ENCODE measurements around the gene SSTR4.
A peak's percentile ranks its signal among the peaks of the same experiment; 100 is the strongest.

The SSTR4 gene

GRCh38 chr20:23027721-23028120, 7.4 kb upstream of the SSTR4 start:
- H3K4me3 ChIP-seq (ENCODE audit: insufficient read depth, low read depth, low read length), result no peak overlapping the region
- H3K27ac ChIP-seq (ENCODE audit: insufficient read depth, low read depth, low read length, poor library complexity, severe bottlenecking), result no peak overlapping the region
- H3K27me3 ChIP-seq (ENCODE audit: control insufficient read depth, insufficient read depth, low read length, poor library complexity, severe bottlenecking), result peaks cover under 1% of the 10 kb centered on the region
- H3K36me3 ChIP-seq (ENCODE audit: control insufficient read depth, insufficient read depth, low read length), result no peaks in the 10 kb centered on the region
- no peaks in the 10 kb centered on the region for H3K4me1 ChIP-seq (ENCODE audit: control insufficient read depth, insufficient read depth, low read length)
- no peaks in the 10 kb centered on the region for H3K9me3 ChIP-seq (ENCODE audit: control insufficient read depth, low read length)
- WGBS, 2 experiments, result 77 to 82% methylated on average over 1 of the region's 1 CpG

GRCh38 chr20:23028392-23028791, 6.7 kb upstream of the SSTR4 start:
- Histone ChIP-seq H3K27ac (ENCODE audit: insufficient read depth, low read depth, low read length, poor library complexity, severe bottlenecking) (no peak overlapping the region), H3K4me3 (ENCODE audit: insufficient read depth, low read depth, low read length) (no peak overlapping the region)

DNA sequence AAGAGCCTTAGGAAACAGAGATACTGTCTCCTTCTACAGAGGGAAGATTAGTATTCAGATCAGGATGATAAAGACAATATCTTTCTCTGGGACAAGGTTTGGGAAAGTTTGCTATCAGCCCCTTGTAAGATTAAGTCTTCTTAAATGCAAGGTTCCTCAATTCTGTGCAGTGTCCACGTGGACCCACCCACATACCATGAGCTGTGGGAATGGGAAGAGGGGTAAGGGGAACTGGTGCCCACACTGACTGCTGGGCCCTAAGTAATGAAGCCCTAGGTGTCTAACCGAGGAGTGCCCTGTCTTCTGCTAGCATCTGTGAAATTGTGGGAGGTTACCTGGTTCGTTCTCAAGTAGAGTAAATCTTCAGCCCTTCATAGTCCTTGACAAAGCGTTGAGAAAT, 5.8 kb upstream of the SSTR4 start:
- Histone ChIP-seq H3K4me3 (ENCODE audit: insufficient read depth, low read depth, low read length) (no peak overlapping the region), H3K36me3 (ENCODE audit: control insufficient read depth, insufficient read depth, low read length) (no peaks in the 10 kb centered on the region), H3K27ac (ENCODE audit: insufficient read depth, low read depth, low read length, poor library complexity, severe bottlenecking) (no peak overlapping the region), H3K9me3 (ENCODE audit: control insufficient read depth, low read length) (no peaks in the 10 kb centered on the region), H3K27me3 (ENCODE audit: control insufficient read depth, insufficient read depth, low read length, poor library complexity, severe bottlenecking) (peaks cover 15% of the 10 kb centered on the region), H3K4me1 (ENCODE audit: control insufficient read depth, insufficient read depth, low read length) (no peaks in the 10 kb centered on the region)
- 79 to 90% methylated on average over 3 to 4 of the region's 4 CpGs for WGBS, 2 experiments

More at GRCh38 chr20:23028392-23028791, 6.7 kb upstream of the SSTR4 start:
- Histone ChIP-seq H3K36me3 (ENCODE audit: control insufficient read depth, insufficient read depth, low read length) (no peaks in the 10 kb centered on the region), H3K4me1 (ENCODE audit: control insufficient read depth, insufficient read depth, low read length) (no peaks in the 10 kb centered on the region), H3K27me3 (ENCODE audit: control insufficient read depth, insufficient read depth, low read length, poor library complexity, severe bottlenecking) (peaks cover 7% of the 10 kb centered on the region), H3K9me3 (ENCODE audit: control insufficient read depth, low read length) (no peaks in the 10 kb centered on the region)
- WGBS, 2 experiments, result 93 to 95% methylated on average over 1 to 3 of the region's 3 CpGs

DNA sequence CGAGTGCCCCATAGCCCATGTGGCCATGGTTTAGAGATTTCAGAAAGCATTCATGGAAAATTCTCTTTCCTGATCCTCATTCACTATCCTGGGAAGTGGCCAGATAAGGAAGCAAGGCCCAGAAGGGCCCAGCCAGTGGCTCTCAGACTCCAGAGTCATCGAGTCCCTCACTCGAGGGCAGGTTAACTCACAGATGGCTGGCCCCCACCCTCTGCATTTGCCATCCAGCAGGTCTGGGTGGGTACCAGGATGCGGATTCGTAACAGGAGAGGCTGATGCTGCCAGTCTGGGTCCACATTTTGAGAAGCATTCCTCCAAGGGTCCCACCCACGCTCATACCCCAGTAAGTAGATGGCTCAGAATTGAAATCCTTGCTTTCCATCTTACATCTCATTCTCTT, 3.8 kb upstream of the SSTR4 start:
- H3K4me3 ChIP-seq (ENCODE audit: insufficient read depth, low read depth, low read length), result no peak overlapping the region
- no peak overlapping the region for H3K27ac ChIP-seq (ENCODE audit: insufficient read depth, low read depth, low read length, poor library complexity, severe bottlenecking)
- no peaks in the 10 kb centered on the region for H3K36me3 ChIP-seq (ENCODE audit: control insufficient read depth, insufficient read depth, low read length)
- H3K27me3 ChIP-seq (ENCODE audit: control insufficient read depth, insufficient read depth, low read length, poor library complexity, severe bottlenecking), result peaks cover 36% of the 10 kb centered on the region
- H3K4me1 ChIP-seq (ENCODE audit: control insufficient read depth, insufficient read depth, low read length), result no peaks in the 10 kb centered on the region
- H3K9me3 ChIP-seq (ENCODE audit: control insufficient read depth, low read length), result no peaks in the 10 kb centered on the region
- 95% methylated on average over 6 of the region's 6 CpGs for WGBS, 2 experiments

DNA sequence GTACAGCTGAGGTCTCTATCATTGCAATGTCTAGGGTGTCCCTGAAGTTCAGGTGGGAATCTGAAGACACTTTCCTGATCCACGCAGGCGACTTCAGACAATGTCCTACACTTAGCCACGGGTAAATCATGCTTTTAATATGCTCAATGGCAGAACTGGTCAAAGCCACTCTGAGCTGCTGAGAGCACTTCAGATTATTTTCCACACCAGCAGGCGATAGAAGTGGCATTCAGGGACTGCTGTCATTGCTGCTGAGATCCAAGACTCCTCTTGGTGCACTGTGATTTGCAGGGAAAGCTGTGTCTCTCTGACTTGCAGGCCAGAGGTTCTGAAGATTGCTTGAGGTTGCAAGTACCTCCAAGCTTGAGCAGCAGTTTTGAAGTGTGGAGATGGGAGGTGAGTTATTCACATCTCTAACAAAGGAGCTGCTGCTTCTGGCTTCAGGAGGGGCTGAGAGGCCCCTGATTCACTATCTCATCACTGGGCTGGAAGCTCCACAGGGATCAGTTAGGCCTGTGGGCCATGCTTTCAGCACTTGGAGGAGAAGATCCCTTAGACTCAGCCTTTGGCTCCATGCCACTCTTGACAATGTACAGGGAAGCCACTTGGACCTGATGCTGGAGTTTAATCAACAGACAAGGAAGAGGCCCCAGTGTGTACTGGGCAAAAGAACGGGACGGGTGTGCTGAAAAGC, 2.9 kb upstream of the SSTR4 start:
- Histone ChIP-seq H3K9me3 (ENCODE audit: control insufficient read depth, low read length) (no peaks in the 10 kb centered on the region), H3K27ac (ENCODE audit: insufficient read depth, low read depth, low read length, poor library complexity, severe bottlenecking) (no peak overlapping the region), H3K36me3 (ENCODE audit: control insufficient read depth, insufficient read depth, low read length) (no peaks in the 10 kb centered on the region), H3K4me3 (ENCODE audit: insufficient read depth, low read depth, low read length) (no peak overlapping the region), H3K27me3 (ENCODE audit: control insufficient read depth, insufficient read depth, low read length, poor library complexity, severe bottlenecking) (peaks cover 44% of the 10 kb centered on the region), H3K4me1 (ENCODE audit: control insufficient read depth, insufficient read depth, low read length) (no peaks in the 10 kb centered on the region)
- WGBS, 2 experiments, result 92 to 93% methylated on average over 6 of the region's 6 CpGs

GRCh38 chr20:23032750-23033078, 2.4 kb upstream of the SSTR4 start:
- Histone ChIP-seq H3K4me1 (ENCODE audit: control insufficient read depth, insufficient read depth, low read length) (no peaks in the 10 kb centered on the region), H3K9me3 (ENCODE audit: control insufficient read depth, low read length) (no peaks in the 10 kb centered on the region), H3K36me3 (ENCODE audit: control insufficient read depth, insufficient read depth, low read length) (no peaks in the 10 kb centered on the region), H3K4me3 (ENCODE audit: insufficient read depth, low read depth, low read length) (no peak overlapping the region), H3K27ac (ENCODE audit: insufficient read depth, low read depth, low read length, poor library complexity, severe bottlenecking) (no peak overlapping the region), H3K27me3 (ENCODE audit: control insufficient read depth, insufficient read depth, low read length, poor library complexity, severe bottlenecking) (peaks cover 49% of the 10 kb centered on the region)
- WGBS, 2 experiments, result 94 to 96% methylated on average over 5 of the region's 5 CpGs

GRCh38 chr20:23033918-23034317, 1.2 kb upstream of the SSTR4 start:
- H3K27ac ChIP-seq (ENCODE audit: insufficient read depth, low read depth, low read length, poor library complexity, severe bottlenecking), result no peak overlapping the region
- 83 to 90% methylated on average over 4 of the region's 4 CpGs for WGBS, 2 experiments
- H3K27me3 ChIP-seq (ENCODE audit: control insufficient read depth, insufficient read depth, low read length, poor library complexity, severe bottlenecking), result peaks cover 61% of the 10 kb centered on the region
- H3K4me3 ChIP-seq (ENCODE audit: insufficient read depth, low read depth, low read length), result no peak overlapping the region
- H3K4me1 ChIP-seq (ENCODE audit: control insufficient read depth, insufficient read depth, low read length), result no peaks in the 10 kb centered on the region
- no peaks in the 10 kb centered on the region for H3K36me3 ChIP-seq (ENCODE audit: control insufficient read depth, insufficient read depth, low read length)
- H3K9me3 ChIP-seq (ENCODE audit: control insufficient read depth, low read length), result no peaks in the 10 kb centered on the region

- Histone ChIP-seq H3K9me3 (ENCODE audit: control insufficient read depth, low read length) (no peaks in the 10 kb centered on the region), H3K36me3 (ENCODE audit: control insufficient read depth, insufficient read depth, low read length) (no peaks in the 10 kb centered on the region), H3K4me3 (ENCODE audit: insufficient read depth, low read depth, low read length) (peak overlapping the region; percentile 25), H3K27ac (ENCODE audit: insufficient read depth, low read depth, low read length, poor library complexity, severe bottlenecking) (no peak overlapping the region), H3K4me1 (ENCODE audit: control insufficient read depth, insufficient read depth, low read length) (no peaks in the 10 kb centered on the region), H3K27me3 (ENCODE audit: control insufficient read depth, insufficient read depth, low read length, poor library complexity, severe bottlenecking) (peaks cover 61% of the 10 kb centered on the region)
- WGBS, 2 experiments, result 94 to 95% methylated on average over 41 of the region's 41 CpGs
Observed at GRCh38 chr20:23035731-23036130, 619 bp downstream of the SSTR4 start.

DNA sequence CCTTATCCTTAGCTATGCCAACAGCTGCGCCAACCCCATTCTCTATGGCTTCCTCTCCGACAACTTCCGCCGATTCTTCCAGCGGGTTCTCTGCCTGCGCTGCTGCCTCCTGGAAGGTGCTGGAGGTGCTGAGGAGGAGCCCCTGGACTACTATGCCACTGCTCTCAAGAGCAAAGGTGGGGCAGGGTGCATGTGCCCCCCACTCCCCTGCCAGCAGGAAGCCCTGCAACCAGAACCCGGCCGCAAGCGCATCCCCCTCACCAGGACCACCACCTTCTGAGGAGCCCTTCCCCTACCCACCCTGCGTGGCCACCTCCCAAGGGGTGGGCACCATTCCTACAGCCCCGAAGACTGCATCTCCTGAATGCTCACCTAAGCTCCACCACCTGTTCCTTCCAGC, 1.3 kb downstream of the SSTR4 start:
- Histone ChIP-seq H3K27me3 (ENCODE audit: control insufficient read depth, insufficient read depth, low read length, poor library complexity, severe bottlenecking) (peaks cover 61% of the 10 kb centered on the region), H3K27ac (ENCODE audit: insufficient read depth, low read depth, low read length, poor library complexity, severe bottlenecking) (no peak overlapping the region), H3K9me3 (ENCODE audit: control insufficient read depth, low read length) (no peaks in the 10 kb centered on the region), H3K36me3 (ENCODE audit: control insufficient read depth, insufficient read depth, low read length) (no peaks in the 10 kb centered on the region), H3K4me1 (ENCODE audit: control insufficient read depth, insufficient read depth, low read length) (no peaks in the 10 kb centered on the region), H3K4me3 (ENCODE audit: insufficient read depth, low read depth, low read length) (no peak overlapping the region)
- 96 to 97% methylated on average over 11 of the region's 11 CpGs for WGBS, 2 experiments

DNA sequence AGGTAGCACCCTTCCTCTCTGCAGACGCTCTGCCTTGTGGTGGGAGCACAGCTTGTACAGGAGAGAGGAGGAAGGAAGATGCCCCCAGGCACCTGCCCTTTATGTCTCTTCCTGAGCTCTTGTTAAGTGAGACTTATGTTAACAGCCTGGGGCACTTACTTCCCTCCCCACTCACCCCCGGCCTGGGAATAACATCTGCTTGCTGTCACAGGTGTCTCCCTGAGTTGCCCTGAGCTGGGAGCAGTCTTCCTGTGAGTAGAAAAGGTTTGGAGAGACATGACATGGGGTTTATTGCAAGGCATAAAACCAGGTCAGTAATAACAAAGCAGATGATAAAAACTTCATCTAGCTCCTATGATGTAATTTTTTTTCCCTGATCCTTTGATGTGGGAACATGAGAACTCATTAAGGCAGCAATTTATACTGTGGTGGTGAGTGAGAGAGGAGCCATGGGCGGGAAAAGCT, 1.9 kb downstream of the SSTR4 start:
- Histone ChIP-seq H3K36me3 (ENCODE audit: control insufficient read depth, insufficient read depth, low read length) (no peaks in the 10 kb centered on the region), H3K4me1 (ENCODE audit: control insufficient read depth, insufficient read depth, low read length) (no peaks in the 10 kb centered on the region), H3K27ac (ENCODE audit: insufficient read depth, low read depth, low read length, poor library complexity, severe bottlenecking) (no peak overlapping the region), H3K4me3 (ENCODE audit: insufficient read depth, low read depth, low read length) (no peak overlapping the region), H3K27me3 (ENCODE audit: control insufficient read depth, insufficient read depth, low read length, poor library complexity, severe bottlenecking) (peaks cover 61% of the 10 kb centered on the region), H3K9me3 (ENCODE audit: control insufficient read depth, low read length) (no peaks in the 10 kb centered on the region)
- 50 to 61% methylated on average over 3 of the region's 3 CpGs for WGBS, 2 experiments

All from ectodermal cell (in vitro differentiated cells).